Urinary bladder (tissue), 4 donors: ENCODE results near the gene DDHD1. TPM values are rescaled to one million over a fixed set of nuclear protein-coding genes. Genes with fewer than 3 reads are reported as not detected.
"Not testable (repeated sequence)": the region's sequence is repeated elsewhere in the genome, so short reads cannot be mapped to it uniquely, and the experiment has no call there.

Experiments
- DNase-seq: peaks from one replicate; pipeline ENCODE4 v3.0.0-alpha.2; 2015; ENCODE audit errors: extremely low spot score
- H3K27ac ChIP-seq: one replicate; pipeline ENCODE4 v1.5.1; 2013; ENCODE audit warnings: low read depth, mild to moderate bottlenecking, moderate library complexity
- H3K36me3 ChIP-seq: one replicate; pipeline ENCODE4 v1.6.1; 2013; ENCODE audit warnings: mild to moderate bottlenecking, moderate library complexity; ENCODE audit not compliant: insufficient read depth
- H3K4me1 ChIP-seq: one replicate; pipeline ENCODE4 v1.6.1; 2013; ENCODE audit warnings: mild to moderate bottlenecking, moderate library complexity; ENCODE audit not compliant: insufficient read depth
- H3K4me3 ChIP-seq: one replicate; pipeline ENCODE4 v1.5.1; 2013; ENCODE audit warnings: low read depth, low read length
- WGBS: extraction: QIAGEN DNeasy Blood & Tissue Kit; methylation state at CpG from one replicate; pipeline ENCODE4 v1.1.7; 2013; 5-methylcytosine and 5-hydroxymethylcytosine counted together
- polyA plus RNA-seq: library from polyadenylated mRNA; stranded (reverse); fragments of 200-250 nt; gene quantifications from one replicate; pipeline ENCODE4 v1.2.3, GENCODE V29; 2013
- total RNA-seq: library from RNA; depleted of rRNA; stranded (reverse); fragments of >200 nt; gene quantifications from one replicate; pipeline ENCODE4 v1.2.3, GENCODE V29; 2014
- donor health status: healthy with polysubstance abuse.
- donor health status: healthy.

Gene DDHD1
- 71.1 TPM for total RNA-seq
- 5.4 TPM for polyA plus RNA-seq

DNA sequence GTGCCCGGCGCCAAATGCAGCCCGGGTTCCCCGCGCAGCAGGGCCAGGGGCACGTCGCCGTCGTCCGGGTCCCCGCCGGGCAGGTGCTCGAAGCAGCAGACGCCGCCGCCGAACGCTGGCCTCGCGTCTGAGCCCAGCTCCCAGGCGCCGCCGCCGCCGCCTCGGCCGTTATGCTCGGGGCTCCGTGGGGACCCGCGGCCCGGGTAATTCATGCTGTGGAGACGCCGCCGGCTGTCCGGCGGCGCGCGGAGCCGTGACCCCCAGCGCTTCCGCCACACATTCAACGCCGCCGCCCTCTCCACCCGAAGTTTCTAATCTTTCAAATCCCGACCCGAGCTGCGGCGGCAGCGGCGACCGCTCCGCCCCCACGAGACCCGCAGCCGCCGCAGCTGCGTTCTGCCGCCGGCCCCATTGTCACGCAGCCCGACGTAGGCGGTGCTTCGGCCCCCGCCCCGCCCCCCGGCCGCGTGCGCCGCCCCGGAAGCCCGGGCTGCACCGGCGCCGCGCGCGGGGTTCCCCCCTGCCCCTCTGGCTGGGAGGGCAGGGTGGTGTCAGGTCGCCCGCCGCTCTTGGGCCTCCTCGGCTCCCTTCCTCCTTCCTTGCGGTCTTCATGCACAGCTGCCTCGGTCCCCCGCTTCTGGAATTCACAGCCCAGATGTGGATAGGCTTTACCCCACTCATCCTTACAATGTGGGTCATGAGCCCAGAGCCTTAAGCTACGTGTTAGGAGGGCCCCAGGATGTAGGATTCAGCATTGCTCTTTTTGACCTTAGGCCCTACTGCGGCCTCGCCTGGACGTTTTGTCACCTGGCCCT lies at the start of gene DDHD1:
TSS of gene DDHD1 (minus strand) at position 437 of the 815 bp plus-strand sequence. CDS start at position 212, 225 bp downstream.
- no peak for DNase-seq
- H3K4me3 ChIP-seq, result peak within 1 kb of the TSS; percentile 73
- peak within 1 kb of the TSS; percentile 94 for H3K27ac ChIP-seq
- WGBS, result 2% methylated on average over 93 of the region's 93 CpGs
- H3K36me3 ChIP-seq, result no peaks in the 10 kb centered on the region
- H3K4me1 ChIP-seq, result peaks cover 2% of the 10 kb centered on the region

DNA sequence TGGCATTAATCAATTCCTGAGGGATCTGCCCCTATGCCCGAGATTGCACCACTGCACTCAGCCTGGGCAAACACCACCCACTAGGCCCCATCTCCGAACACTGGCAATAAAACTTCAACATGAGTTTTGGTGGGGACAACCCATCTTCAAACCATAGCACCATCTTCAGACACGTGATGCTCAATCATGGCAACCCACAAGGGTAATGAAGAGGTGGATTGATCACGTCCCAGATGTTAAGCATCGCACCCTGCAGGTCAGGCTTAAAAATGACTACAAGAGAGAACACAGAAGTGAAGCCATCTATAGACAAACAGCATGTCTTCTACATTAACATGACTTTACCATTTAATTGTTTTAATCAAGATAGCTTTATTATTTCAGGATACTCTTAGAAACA lies 42.8 kb upstream of the DDHD1 start:
- no peak overlapping the region for H3K27ac ChIP-seq
- no peaks in the 10 kb centered on the region for H3K36me3 ChIP-seq
- 94% methylated on average over 5 of the region's 5 CpGs for WGBS
- DNase-seq, result no peak
- no peak overlapping the region for H3K4me3 ChIP-seq
- H3K4me1 ChIP-seq, result no peaks in the 10 kb centered on the region

DNA sequence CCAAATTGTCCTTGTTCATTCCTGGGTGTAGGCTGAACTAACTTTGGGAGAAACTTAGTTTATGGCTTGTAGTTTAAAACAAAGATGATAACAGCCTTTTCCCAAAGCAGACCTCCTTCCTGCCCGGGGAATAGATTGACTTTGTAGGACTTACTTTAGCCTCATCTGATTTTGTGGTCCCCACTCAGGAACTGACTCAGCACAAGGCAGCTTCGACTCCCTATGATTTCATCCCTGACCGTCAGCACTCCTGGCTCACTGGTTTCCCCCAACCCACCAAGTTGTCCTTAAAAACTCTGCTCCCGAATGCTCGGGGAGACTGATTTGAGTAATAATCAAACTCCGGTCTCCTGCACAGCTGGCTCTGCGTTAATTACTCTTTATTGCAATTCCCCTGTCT lies 40.1 kb upstream of the DDHD1 start:
- no peak overlapping the region for H3K27ac ChIP-seq
- 58% methylated on average over 7 of the region's 7 CpGs for WGBS
- H3K36me3 ChIP-seq, result no peaks in the 10 kb centered on the region
- H3K4me3 ChIP-seq, result no peak overlapping the region
- H3K4me1 ChIP-seq, result no peaks in the 10 kb centered on the region
- DNase-seq, result no peak

DNA sequence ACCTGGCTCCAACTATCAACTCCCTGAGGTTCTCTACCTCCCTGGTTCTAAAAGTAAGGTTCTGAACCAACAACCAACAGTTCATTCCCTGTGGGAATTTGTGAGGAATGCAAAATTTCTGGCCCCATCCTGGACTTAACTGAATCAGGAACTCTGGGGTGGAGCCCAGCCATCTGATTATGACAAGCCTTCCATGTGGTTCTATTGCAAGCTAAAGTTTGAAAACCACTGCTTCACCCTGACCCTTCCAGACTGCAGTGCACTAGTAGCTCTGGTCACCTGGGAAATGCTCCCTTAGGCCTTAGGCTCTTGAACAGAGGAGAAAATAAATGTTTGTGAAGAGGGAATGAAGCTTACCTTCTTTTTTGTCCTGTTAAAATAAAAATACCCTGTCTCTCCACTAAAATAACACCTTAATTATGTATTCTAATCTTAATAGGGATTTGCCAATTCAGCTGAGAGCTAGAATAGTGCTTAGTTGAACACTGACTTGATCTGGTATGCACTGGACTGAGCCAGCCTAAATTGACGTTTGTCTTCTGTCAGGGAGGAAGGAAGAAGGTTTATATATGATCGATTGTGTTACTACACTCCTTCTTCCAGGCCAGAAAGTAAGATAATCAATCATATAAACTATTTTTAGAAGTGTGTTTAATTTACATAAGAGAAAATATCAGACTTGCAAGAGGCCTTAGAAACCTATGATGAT lies 39.1 kb upstream of the DDHD1 start:
- no peaks in the 10 kb centered on the region for H3K4me1 ChIP-seq
- WGBS, result 27% methylated on average over 2 of the region's 2 CpGs
- no peaks in the 10 kb centered on the region for H3K36me3 ChIP-seq
- H3K4me3 ChIP-seq, result no peak overlapping the region
- no peak for DNase-seq
- no peak overlapping the region for H3K27ac ChIP-seq

DNA sequence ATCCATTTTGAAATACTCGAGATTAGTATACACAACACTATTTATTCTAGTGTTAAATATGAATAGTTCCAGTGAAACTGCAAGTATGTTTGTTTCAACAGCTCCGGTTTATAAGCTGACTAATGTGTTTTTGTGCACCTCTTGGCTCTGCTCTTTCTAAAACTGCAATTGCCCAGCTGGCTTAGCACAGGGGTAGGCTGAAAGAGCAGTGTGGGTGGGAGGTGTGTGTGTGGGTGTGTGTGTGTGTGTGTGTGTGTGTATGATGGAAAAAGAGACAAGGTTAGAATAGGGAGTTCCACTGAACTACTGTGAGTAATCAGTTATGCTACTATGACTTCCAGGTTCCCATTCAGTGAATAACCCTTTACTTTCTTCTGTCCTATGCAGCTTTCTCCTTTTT lies 37.8 kb upstream of the DDHD1 start:
- Histone ChIP-seq H3K4me1 (no peaks in the 10 kb centered on the region), H3K27ac (no peak overlapping the region), H3K36me3 (no peaks in the 10 kb centered on the region), H3K4me3 (no peak overlapping the region)
- WGBS, result 75% methylated on average over 2 of the region's 2 CpGs
- no peak for DNase-seq

DNA sequence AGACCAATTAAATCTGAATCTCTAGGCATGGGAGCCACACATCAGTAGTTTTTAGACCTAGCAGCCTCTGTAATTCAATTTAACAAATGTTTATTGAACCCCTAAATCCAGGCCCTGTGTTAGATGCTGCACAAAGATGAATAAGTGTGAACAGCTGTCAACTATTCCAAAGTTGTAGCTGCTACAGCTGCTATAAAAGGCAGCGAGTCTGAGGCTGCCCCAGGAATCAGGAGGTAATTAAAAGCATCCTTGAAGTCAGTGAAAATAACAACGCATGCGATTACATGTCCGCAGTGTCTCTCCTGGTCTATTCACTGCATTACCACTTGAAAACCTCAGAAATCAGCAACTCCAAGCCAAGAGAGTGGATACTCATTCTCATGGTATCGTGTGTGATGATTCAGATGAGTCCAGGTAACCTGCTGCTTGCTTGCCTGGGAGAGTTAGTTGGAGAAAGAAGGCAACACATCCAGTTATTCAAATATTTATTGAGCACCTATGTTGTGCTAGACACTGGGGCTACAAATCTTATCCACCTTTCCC lies 34.9 kb upstream of the DDHD1 start:
- WGBS, result 71% methylated on average over 5 of the region's 5 CpGs
- Histone ChIP-seq H3K36me3 (no peaks in the 10 kb centered on the region), H3K27ac (no peak overlapping the region), H3K4me1 (no peaks in the 10 kb centered on the region), H3K4me3 (no peak overlapping the region)
- DNase-seq, result no peak

DNA sequence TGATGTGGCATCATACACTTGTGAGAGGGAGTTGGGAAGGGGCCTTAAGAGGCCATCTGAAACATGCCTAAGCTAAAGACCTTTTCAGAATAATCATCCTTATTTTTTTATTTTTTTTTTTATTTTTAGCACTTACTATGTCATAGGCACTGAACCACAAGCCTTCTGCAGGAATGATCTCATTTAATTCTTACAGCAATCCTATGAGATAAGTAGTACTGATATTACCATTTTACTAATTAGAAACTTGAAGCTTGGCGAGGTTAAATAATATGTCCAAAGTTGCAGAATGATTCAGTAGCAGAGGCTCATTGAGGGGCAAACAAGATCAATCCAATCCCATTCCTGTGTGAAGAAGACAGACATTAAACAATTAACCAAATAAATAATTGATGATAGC lies 33.4 kb upstream of the DDHD1 start:
- Histone ChIP-seq H3K4me3 (no peak overlapping the region), H3K4me1 (no peaks in the 10 kb centered on the region), H3K27ac (no peak overlapping the region), H3K36me3 (no peaks in the 10 kb centered on the region)
- no peak for DNase-seq
- WGBS, result 93% methylated on average over 1 of the region's 1 CpG

DNA sequence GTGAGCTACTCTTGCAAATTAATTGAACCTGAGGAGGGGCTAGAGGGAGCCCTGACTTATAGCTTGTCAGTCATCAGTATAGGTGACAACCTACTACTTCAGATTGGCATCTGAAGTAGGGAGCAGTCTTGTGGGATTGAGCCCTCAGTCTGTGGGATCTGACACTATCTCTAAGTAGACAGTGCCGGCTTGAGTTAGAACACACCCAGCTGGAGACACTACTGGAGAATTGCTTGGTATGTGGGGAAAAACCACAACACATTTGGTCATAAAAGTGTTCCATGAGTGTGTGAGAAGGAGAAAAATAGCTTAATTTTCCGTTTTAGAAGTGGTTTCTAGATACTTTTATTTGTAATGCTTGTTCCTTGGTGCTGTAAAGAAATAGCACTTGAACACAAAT lies 30.5 kb upstream of the DDHD1 start:
- WGBS, result 46% methylated on average over 2 of the region's 2 CpGs

DNA sequence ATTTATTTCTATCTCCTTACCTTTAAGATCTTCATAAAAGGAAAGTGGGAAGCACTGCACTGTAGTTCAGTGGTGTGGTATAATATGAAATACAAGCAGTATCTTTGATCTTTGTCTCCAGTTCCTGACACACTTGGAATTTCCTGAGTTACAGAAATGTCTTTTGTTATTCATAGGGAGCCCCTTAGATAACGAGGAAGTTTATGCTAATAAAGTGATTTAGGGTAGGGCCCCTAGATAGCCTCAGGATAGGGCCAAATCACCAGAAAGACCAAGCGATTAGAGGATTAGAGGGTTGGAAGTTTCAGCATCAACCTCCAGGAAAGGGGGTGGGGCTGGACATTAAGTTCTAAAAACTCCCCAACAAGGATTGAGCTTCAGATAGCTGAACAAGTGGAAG lies 29.9 kb upstream of the DDHD1 start:
- H3K36me3 ChIP-seq, result no peaks in the 10 kb centered on the region
- no peak overlapping the region for H3K4me3 ChIP-seq
- WGBS, result 51% methylated on average over 2 of the region's 2 CpGs
- no peak for DNase-seq
- H3K27ac ChIP-seq, result no peak overlapping the region
- H3K4me1 ChIP-seq, result no peaks in the 10 kb centered on the region

More for the DNA sequence above, 30.5 kb upstream of the DDHD1 start:
- Histone ChIP-seq H3K4me3 (no peak overlapping the region), H3K27ac (no peak overlapping the region), H3K4me1 (no peaks in the 10 kb centered on the region), H3K36me3 (no peaks in the 10 kb centered on the region)
- DNase-seq, result no peak

DNA sequence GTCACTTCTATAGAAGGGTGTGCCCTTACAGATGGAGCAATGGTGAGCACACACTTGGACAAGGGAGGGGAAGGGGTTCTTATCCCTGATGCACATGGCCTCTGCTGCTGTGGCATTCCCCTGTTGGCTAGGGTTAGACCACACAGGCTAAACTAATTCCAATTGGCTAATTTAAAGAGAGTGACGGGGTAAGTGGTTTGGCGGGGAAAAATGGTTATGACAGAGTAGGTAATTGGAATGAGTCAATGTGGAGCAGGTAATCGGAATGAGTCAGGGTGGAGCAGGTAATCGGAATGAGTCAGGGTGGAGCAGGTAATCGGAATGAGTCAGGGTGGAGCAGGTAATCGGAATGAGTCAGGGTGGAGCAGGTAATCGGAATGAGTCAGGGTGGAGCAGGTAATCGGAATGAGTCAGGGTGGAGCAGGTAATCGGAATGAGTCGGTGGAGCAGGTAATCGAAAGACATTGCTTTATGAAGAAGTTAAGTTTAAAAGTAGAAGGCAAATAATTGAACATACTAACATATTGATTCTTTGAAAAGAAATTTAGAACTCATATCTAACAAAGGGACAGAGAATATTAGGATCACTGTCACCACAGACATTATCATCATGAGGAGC lies 28.4 kb upstream of the DDHD1 start:
- H3K36me3 ChIP-seq, DNase-seq, H3K4me3 ChIP-seq, H3K27ac ChIP-seq, H3K4me1 ChIP-seq: not testable (repeated sequence)
- WGBS, result 96% methylated on average over 10 of the region's 11 CpGs

DNA sequence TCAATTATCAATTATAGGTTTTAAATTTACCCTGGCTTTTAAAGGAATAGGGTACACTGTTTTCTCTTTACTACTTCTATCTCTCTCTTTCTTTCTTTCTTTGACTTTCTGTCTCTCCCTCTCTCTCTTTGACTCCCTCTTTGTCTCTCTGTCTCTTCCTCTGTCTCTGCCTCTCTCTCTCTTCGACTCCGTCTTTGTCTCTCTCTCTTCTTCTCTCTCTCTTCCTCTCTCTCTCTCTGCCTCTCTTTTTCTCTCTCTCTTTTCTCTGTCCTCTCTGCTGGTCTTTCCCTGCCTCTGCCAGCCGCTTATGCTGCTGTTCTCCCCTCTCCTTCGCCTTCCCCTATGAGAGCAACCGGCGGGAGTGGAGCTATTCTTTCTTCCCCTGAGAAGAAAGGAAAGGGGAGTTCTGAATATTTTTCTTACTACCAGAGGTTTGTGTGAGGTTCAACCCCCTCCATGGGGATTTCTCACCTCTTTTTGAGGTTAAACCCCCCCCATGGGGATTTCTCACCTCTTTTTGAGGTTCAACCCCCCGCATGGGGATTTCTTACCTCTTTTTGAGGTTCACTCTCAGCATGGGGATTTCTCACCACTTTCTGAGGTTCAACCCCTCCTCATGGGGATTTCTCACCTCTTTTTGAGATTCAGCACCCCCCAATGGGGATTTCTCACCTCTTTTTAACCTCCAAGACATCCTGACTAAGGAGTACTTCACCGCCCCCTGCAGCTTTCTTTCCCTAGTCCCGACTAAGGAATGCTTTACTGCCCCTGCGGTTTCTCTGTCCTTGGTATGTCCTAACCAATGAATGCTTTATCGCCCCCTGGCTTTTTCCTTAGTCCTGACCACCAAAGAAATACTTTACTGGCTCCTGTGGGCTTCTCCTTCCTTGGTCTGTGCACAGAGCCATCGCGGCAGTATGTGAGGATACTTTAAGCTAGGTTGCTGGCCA lies 27.4 kb upstream of the DDHD1 start:
- 90% methylated on average over 13 of the region's 13 CpGs for WGBS

DNA sequence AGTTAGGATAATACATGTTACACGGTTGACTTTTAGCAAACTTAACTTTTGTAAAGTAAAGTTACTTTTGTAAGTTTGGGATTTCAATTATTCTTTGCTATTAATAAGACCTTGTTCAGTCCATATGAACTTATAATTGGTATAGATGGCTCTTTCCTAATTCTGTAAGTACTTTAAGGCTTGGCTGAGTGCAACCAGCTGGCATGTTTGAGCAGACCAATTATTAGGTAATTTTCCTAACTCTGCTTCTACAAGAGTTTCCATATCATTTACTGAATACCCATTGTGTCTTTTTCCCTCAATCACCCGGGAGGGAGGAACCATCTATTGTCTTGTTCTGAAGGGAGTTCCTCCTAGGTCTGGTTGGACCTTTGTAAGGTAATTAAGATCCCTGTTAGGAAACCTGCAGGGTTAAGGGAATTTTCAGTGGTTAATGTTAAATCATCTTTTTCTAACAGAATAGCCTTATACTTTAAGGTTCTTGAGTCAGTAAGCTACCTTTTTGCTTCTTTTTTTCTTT lies 26.4 kb upstream of the DDHD1 start:
- not testable (repeated sequence) for H3K36me3 ChIP-seq, H3K4me3 ChIP-seq, DNase-seq, H3K4me1 ChIP-seq, H3K27ac ChIP-seq
- 64% methylated on average over 2 of the region's 2 CpGs for WGBS

More for the DNA sequence above, 27.4 kb upstream of the DDHD1 start:
- no peak for DNase-seq
- Histone ChIP-seq H3K4me3 (no peak overlapping the region), H3K4me1 (no peaks in the 10 kb centered on the region), H3K27ac (no peak overlapping the region), H3K36me3 (no peaks in the 10 kb centered on the region)

DNA sequence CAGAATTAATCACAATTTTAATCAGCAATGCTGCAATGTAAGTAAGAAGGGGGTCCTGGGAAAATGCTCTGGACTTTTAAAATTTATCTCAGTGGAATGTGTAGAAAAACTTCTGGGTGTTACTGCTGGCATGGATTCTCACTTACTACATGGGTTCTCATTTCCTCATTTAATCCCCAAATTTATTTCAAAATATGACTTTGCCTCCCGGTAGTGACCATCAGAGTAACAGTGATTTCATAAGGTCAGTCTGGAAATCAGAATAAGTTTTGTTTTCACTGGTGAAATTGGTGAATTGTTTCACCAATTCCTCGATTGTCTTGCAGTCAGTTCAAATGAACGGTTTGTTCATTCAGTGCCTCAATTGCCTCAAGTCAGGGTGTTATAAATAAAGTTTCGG lies 22.3 kb upstream of the DDHD1 start:
- Histone ChIP-seq H3K4me3 (no peak overlapping the region), H3K36me3 (no peaks in the 10 kb centered on the region), H3K27ac (no peak overlapping the region), H3K4me1 (no peaks in the 10 kb centered on the region)
- no peak for DNase-seq
- 84% methylated on average over 4 of the region's 4 CpGs for WGBS
